ENCODE data around the gene GLP1R.

The GLP1R gene

GRCh38 chr6:39065561-39065960 lies 17.0 kb downstream of the GLP1R start:
- no peak for DNase-seq

DNA sequence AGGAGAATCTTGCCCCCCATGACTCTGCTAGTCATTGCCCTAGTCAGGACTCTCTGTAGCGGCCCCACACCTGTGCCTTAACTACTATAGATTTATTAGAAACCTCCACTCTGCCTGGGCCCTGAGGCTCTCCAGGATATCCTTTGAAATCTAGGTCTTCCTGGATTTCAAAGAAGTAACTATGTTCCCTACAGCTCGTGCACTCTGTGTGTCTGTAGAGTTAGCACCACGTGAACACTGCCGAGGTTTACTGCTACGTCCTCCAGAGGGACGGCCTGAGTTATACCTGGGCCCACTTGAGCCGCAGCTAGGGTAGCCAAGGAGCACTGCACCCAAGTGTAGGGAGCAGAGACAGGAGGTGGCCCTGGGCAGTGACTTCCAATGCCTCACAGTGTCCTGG lies 19.8 kb downstream of the GLP1R start:
- no peak for DNase-seq

DNA sequence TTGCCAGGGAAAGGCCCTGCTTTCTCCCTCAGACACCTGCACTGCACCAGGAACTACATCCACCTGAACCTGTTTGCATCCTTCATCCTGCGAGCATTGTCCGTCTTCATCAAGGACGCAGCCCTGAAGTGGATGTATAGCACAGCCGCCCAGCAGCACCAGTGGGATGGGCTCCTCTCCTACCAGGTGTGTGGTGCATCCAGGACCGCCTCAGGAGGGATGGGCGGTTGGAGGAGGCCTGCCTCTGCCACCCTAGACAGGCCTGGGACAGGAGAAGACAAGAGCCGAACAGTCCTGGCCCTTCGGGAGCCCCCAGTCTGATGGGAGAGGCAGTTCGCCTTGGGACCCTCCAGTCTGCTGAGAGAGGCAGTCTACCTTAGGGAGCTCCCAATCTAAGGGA lies 24.2 kb downstream of the GLP1R start:
- no peak for DNase-seq

- no peak for DNase-seq
Observed at GRCh38 chr6:39073471-39074355, 25.1 kb downstream of the GLP1R start.

- DNase-seq, result no peak
Observed at GRCh38 chr6:39074486-39074885, 25.9 kb downstream of the GLP1R start.

DNA sequence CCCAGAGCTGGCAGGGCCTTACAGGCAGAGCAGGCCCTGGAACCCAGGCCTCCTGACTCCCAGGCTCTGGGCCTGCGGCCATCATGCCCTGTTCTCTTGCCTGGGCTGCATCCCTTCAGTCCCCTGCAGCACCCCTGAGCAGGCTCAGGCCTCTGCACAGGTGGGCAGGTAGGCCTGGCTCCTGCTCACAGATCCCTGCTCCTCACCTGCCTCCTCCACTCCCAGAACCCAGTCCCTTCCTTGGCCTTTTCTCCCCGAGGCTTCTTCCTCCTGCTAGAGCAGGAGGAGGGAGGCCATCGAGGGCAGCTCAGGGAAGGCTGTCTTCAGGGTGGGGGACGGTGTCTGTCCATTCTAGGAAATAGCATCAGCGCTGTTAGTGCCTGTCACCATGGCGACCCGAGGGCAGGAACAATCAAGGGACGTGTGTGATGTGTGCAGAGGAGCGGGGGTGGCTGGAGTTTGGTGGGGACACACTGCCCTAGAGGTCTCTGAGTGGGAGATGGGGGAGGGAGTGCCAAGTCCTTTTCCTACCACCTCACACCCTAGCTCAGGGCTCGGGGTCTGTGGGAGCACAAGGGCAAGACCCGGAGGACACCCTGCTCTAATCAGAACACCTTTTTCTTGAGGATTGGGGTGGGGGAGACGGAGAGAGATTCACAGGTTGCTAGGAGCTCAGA lies 26.6 kb downstream of the GLP1R start:
- no peak for DNase-seq

GRCh38 chr6:39075807-39076622 lies 27.4 kb downstream of the GLP1R start:
- no peak for DNase-seq

DNA sequence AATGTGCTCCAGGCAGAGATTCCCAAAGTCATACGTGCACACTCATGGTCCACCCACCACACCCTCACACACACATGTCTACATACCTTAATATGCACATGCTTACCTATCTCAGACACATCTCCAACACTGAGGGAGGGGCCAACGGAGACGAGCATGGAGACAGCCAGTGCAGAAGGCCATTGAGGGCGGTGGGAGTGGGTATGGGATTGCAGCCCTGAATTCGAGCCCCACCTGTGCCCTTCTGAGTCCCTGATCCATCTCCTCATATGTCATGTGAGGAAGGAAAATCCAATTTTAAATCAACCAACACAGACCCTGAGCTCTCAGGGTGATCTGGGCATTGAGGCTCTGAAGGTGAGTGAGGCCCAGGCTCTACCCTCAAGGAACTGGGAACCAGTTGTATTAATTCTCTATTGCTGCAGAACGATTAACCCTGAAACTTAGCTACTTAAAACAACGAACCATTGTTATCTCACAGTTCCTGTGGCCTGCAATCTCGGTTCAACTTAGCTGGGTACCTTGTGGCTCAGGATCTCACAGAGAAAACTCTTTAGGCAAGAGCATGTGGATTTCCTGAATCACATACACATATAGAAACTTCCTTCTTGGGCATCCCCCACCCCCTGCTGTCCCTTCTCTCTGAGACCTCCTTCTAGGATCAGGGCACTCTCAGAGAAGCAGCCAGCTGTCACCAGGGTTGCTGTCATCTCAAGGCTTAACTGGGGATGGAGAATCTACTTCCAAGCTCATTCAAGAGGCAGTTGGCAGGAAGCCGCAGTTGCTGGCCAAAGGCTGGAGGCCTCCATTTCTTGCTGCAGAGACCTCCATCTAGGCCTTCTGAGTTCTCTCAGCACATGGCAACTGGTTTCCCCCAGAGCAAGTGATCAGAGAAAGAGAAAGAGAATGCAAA lies 28.3 kb downstream of the GLP1R start:
- no peak for DNase-seq

DNA sequence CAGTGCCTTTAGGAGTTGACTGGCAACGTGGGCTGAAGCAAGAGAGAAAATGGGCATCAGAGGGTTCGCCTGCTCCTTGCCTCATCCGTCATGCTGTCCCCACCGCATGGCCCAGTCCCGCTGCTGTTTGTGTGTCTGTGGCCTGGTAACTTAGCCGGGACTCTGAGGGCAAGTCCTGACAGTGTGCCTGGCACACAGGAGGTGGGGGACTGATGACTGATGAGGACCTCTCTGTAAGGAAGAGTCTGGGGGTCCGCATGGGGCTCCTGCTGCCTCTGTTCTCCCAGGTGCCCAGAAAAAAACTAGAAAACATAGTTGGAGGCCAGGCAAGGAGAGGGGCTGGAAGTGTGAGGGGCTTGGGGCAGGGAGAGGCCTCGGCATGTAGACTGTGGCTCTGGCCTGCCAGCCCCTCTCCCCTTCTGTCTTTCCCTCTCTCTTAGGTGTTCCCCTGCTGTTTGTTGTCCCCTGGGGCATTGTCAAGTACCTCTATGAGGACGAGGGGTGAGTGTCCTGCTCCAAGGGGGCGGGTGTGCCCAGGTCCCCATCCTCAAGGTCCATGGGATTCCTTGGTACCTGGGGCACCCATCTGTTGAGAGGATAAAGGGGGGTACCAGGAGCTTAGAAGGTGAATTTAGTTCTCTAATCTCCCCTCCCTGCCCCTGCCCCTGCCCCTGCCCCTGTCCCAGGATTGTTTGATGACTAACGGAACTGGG lies 29.5 kb downstream of the GLP1R start:
- peak; percentile 40 for DNase-seq

- DNase-seq, result peak; percentile 50
Observed at GRCh38 chr6:39078695-39079094, 30.1 kb downstream of the GLP1R start.

DNA sequence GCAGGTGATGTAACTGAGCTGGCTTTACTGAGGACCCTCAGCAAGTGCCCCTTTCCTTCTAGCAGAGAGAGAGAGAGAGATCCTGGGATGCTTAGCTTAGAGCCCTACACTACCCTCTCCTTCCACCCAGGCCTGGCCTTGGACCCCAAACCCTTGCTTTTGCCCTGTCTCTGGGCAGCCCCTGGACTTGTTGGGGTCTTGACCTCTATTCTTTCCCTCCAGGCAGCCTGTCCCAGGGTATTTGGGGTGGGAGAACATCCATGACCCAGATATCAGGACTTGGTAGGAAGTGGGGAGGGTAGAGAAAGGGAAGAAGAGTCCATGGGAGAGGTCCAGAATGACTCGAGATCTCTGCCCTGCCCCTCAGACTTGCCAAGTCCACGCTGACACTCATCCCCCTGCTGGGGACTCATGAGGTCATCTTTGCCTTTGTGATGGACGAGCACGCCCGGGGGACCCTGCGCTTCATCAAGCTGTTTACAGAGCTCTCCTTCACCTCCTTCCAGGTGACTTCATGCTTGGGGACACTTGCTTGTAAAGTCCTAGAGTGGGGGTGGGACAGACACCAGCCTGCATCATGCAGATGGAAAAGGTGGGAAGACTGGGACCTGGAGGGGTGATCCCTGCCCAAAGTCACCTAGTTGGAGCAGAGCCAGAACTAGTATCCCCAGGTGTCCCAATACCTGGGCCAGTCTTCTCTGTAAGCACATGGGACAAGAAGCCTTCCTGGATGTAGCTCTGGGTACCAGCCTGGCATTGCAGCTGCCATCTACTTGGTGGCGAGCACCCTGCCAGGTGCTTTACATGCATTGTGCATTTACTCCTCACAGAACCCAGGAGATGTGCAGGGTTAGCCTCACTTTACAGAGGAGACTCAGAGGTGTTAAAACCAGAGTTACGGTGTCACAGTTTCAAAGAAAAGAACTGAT lies 30.9 kb downstream of the GLP1R start:
- DNase-seq, result peak; percentile 43

DNA sequence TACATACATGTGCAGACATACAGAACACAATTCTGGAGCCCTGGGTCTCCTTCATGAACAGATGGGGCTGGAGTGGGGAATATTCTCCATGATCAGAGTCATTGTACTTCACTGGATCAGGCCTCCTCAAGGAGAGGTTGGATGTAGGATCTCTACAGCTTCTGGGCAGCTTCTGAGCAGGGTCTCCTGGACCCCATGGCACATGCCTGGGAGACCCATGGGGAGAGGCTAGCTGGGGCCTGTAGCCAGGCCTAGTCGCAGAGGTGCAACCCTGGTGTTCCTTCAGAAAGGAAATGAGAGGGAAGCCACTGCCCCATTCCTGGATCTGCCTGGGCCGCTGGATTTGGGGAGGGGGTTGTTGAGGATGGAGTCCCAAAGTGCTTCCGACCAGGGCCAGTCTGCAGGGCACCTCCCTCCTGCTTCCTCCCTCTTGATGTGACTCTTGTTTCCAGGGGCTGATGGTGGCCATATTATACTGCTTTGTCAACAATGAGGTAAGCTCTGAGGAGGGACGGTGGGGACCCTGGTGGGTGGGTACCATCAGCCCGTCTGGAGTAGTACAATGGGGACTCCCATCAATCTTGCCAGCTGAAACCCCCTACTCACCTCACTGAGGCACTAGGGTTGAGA lies 31.8 kb downstream of the GLP1R start:
- DNase-seq, result no peak

DNA sequence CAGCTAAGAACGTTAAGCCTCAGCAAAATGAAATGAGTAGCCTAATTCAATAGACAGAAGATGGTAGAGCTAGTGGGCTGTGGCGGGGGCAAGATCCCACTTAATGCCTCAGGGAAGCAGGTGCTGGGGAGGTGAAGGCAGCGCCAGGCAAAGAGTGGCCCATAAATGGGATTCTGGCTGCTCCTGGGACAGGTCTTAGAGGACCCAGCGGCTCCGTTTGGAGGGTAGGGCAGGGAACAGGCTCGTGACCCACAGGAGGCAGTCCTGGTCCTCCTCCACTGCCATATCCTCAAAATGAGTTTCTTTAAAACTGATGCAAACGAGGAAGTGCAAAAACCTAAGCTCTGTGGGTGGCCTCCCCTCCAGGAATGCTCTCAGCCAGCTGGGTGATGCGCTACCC lies 33.7 kb downstream of the GLP1R start:
- DNase-seq, result peak; percentile 50

DNA sequence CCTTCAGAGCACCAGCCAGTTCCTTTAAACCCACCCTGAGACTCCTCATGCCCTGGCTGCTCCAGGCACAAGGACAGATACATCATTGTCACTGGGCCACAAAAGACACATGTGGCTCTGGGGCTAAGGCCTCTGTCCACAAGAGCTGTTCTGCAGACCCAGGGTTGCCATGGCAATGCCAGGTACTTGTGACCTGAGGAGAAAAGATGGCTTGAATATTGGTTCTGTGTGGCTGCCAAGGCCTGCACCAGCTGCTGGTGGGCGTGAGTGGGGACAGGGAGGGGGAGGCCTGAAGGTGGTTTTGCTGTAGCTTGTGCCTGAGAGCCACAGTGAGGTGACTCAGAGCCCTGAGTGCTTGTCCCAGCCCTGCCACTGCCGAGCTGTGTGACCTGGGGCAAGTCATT lies 34.7 kb downstream of the GLP1R start:
- peak; percentile 56 for DNase-seq

DNA sequence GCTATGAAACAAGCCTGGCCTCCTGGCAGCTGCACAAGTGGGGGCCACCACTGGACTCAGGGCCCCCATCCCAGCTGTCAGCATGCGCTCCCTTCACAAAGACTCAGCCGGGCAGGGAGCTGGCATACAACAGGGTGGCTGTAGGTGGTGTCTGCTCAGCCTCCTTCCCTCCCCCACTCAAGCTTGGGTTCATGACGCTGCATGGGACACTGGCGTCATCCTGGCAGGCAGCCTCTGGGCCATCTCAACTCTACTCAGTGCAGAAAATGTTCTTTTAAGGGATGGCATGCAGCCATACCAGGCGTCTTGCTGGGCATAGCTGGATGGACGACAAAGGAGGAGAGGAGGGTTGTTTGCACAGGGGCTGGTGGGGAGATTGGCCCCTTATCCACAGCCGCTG lies 35.9 kb downstream of the GLP1R start:
- no peak for DNase-seq

DNA sequence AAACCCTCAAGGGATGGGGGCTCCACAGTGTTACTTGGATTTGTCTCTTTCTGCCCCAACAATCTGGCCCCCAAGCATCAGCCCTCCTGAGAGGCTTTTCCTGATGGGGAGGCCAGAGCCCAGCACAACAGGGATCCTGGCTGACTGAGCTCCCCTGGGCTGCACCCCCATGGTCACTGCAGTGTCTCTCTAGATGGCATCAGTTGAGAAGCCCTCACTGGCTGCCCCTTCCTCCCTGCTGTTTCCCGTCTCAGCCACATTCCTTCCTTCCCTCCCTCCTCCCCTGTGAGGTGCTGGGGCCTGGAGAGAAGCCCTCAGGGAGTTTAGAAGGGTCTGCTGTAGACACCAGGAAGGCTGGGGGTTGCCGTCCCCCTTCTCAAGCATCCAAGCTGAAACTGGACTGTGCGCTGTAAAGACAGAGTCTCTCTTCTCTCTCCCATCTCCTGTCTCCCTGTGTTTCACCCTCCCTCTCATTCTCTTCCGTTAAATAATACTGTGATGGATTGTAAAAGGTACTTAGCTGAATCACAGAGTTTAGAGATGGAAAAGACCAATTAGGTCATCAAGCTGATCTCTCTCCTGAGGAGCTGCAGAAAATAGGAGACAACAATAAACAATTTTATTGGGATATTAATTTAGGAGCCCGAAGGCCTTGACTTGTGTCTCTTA lies 36.7 kb downstream of the GLP1R start:
- DNase-seq, result no peak

DNA sequence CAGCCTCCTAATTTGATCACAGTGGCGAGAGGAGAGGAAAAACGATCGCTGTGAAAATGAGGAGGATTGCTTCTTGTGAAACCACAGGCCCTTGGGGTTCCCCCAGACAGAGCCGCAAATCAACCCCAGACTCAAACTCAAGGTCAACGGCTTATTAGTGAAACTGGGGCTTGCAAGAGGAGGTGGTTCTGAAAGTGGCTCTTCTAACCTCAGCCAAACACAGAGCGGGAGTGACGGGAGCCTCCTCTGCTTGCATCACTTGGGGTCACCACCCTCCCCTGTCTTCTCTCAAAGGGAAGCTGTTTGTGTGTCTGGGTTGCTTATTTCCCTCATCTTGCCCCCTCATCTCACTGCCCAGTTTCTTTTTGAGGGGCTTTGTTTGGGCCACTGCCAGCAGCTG lies 37.7 kb downstream of the GLP1R start:
- peak; percentile 61 for DNase-seq

- DNase-seq, result no peak
Observed at GRCh38 chr6:39086711-39087110, 38.1 kb downstream of the GLP1R start.

DNA sequence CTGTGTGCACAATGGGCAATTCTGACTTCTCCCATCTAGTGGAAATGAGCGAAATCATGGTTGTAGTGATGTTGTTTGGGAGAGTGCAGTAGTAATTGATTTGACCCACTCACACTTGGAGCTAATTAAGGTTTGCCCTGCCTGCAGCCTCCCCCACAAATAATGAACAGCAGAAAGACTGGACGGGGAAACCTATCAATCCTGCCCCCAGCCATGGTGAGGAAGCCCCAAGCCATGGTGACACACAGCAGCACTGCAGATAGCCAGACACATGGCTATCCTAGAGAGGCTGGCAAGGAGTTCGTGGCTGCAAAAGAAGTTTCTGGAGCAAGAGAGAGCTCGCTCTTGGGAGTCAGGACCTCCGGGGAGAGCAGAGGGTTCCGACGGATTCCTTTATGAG lies 38.6 kb downstream of the GLP1R start:
- peak; percentile 52 for DNase-seq
